Stimulated activated CD4-positive, alpha-beta T cell treated with anti-CD3 and anti-CD28 coated beads, Interleukin-2, amount 100 ng/mL, for 24 hours (primary cell): ENCODE data around the gene METAP2.

Experiments used
- DNase-seq, 2 donors: peaks; one replicate each; pipeline ENCODE4 v3.0.0-alpha.2; 2020

Gene METAP2

GRCh38 chr12:95551913-95552516 lies 78.1 kb downstream of the METAP2 start:
- DNase-seq: no peak

GRCh38 chr12:95553197-95553943 lies 79.4 kb downstream of the METAP2 start:
- DNase-seq: no peak

- no peak for DNase-seq
Measured at GRCh38 chr12:95554532-95555071, 80.7 kb downstream of the METAP2 start.

- DNase-seq: no peak
Measured at GRCh38 chr12:95557625-95558024, 83.7 kb downstream of the METAP2 start.
